ENCODE results near the gene ZDHHC13. TPM values are rescaled to one million over a fixed set of nuclear protein-coding genes. Genes with fewer than 3 reads are reported as not detected.

The ZDHHC13 gene
- total and polyA plus RNA-seq, 12 donors: 6.5 to 30.7 (median 9.0) TPM

DNA sequence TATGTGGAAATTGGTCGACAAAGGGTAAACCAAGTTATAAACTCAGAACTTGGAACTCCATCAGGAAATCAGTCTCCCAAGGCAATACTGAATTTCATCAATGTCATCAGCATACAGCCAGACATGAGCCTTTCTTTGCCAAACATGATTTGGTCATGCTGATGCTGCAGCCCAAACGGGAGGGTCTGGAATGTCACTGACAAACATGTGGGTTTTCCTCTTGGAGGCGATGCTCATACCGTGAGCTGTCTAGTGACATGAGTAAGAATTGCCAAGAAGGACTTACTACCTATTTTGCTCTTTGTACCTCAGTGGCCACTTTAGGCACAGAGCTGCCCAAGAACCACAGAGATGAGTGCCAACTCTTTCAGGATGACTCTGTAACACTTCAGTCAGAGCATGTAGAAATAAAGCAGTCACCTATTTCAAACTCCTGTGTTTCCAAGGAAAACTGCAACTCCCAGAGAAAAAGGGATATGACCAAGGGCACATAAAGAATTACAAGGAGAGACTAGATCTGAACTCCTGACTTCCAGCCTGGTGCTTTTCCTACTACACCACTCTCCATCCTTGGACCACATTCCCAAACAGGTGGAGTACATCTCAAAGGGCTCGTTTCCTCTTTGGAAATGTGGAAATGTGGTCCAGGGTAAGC is 32.2 kb upstream of the ZDHHC13 start:
- Histone ChIP-seq H3K27ac (no peak overlapping the region), H3K36me3 (replicated peaks in 1 of 2) (no peaks in the 10 kb centered on the region), H3K4me1 (replicated peaks in 1 of 2) (peaks cover 0 to 11% of the 10 kb centered on the region in 2 donors), H3K4me3 (no peak overlapping the region), H3K27me3 (no peaks in the 10 kb centered on the region), H3K9me3 (replicated peaks in 1 of 3) (no peaks in the 10 kb centered on the region)
- 77 to 80% (median 78%) methylated on average over 5 of the region's 5 CpGs for WGBS, 4 donors
- intact Hi-C loops (cut with DNase I): no loop called here
- no peak for DNase-seq
- TF ChIP-seq, protein P1, sequence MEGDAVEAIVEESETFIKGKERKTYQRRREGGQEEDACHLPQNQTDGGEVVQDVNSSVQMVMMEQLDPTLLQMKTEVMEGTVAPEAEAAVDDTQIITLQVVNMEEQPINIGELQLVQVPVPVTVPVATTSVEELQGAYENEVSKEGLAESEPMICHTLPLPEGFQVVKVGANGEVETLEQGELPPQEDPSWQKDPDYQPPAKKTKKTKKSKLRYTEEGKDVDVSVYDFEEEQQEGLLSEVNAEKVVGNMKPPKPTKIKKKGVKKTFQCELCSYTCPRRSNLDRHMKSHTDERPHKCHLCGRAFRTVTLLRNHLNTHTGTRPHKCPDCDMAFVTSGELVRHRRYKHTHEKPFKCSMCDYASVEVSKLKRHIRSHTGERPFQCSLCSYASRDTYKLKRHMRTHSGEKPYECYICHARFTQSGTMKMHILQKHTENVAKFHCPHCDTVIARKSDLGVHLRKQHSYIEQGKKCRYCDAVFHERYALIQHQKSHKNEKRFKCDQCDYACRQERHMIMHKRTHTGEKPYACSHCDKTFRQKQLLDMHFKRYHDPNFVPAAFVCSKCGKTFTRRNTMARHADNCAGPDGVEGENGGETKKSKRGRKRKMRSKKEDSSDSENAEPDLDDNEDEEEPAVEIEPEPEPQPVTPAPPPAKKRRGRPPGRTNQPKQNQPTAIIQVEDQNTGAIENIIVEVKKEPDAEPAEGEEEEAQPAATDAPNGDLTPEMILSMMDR (IDR thresholded peaks at IDR 0.05): no peak
- no peak for TF ChIP-seq POLR2A (IDR thresholded peaks at IDR 0.05)

DNA sequence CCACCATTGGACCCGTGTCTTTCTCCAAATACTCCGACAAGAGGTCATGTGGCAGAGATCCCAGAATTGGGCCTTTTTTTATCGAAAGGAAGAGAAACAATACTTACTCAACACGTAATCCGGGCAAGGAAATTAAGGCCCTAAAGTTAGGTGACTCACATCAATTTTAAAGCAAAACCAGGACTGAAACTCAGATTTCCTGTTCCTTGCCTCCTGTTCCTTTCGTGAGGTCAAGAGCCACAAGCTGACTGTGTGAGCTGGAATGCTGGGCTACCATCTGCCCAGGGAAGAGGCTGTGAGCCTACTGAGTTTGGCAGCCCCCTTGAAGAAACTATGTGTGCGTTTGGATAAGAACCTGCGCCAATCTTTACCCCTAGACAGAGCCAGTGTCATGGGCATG is 29.3 kb upstream of the ZDHHC13 start:
- no peak for DNase-seq
- no peak for TF ChIP-seq POLR2A (IDR thresholded peaks at IDR 0.05)
- TF ChIP-seq, protein P1 (IDR thresholded peaks at IDR 0.05): no peak
- WGBS, 4 donors: 74 to 86% (median 83%) methylated on average over 6 to 8 of the region's 8 CpGs
- no peak overlapping the region for H3K4me3 ChIP-seq
- no peaks in the 10 kb centered on the region for H3K36me3 ChIP-seq (replicated peaks in 1 of 2)
- H3K27ac ChIP-seq: peak overlapping the region in 1 of 5 donors; percentile 8
- intact Hi-C loops (cut with DNase I): no loop called here
- no peaks in the 10 kb centered on the region for H3K4me1 ChIP-seq (replicated peaks in 1 of 2)
- H3K9me3 ChIP-seq (replicated peaks in 1 of 3): no peaks in the 10 kb centered on the region
- peaks cover 3% of the 10 kb centered on the region for H3K27me3 ChIP-seq

DNA sequence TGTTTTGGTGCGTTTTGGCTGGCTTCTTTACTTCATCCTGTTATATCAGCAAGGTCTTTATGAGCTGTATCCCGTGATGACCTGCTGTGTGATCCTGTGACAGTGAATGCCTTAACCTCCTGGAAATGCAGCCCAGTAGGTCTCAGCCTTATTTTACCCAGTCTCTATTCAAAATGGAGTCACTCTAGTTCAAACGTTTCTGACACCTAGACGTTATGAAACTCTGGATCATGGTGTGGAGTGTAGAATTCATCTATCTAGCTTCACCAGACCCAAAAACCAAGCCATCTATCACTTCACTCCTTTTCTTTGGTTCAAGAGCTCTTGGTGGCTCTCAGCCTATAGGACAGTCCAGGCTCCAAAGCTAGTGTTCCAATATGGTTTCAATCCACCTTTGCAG is 28.2 kb upstream of the ZDHHC13 start:
- Histone ChIP-seq H3K4me3 (no peak overlapping the region), H3K36me3 (replicated peaks in 1 of 2) (no peaks in the 10 kb centered on the region), H3K27ac (no peak overlapping the region), H3K9me3 (replicated peaks in 1 of 3) (no peaks in the 10 kb centered on the region), H3K27me3 (peaks cover 3% of the 10 kb centered on the region), H3K4me1 (replicated peaks in 1 of 2) (no peaks in the 10 kb centered on the region)
- TF ChIP-seq POLR2A (IDR thresholded peaks at IDR 0.05): no peak
- TF ChIP-seq, protein P1 (IDR thresholded peaks at IDR 0.05): no peak
- no peak for DNase-seq
- intact Hi-C loops (cut with DNase I): no loop called here
- 60 to 88% (median 72%) methylated on average over 4 of the region's 4 CpGs for WGBS, 4 donors

DNA sequence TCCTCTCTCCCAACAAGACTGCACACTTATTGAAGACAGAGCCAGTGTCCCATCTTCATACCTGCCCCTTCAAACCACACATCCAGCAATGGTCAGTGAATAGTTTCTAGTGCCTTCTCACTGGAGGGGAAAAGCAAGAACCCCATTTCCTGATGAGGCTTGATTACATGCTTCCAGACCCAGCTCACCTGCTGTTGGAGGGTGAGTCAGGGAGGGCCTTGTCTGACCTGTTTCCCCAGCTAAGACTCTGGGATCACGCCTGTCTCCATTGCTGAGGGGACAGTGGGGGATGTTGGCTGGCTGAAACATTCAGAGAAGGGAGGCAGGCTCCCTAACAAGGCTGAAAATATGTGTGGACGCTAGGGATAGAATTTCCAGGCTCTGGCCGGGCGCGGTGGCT is 27.5 kb upstream of the ZDHHC13 start:
- no peaks in the 10 kb centered on the region for H3K36me3 ChIP-seq (replicated peaks in 1 of 2)
- intact Hi-C loops (cut with DNase I): no loop called here
- peaks cover 3% of the 10 kb centered on the region for H3K27me3 ChIP-seq
- H3K4me1 ChIP-seq (replicated peaks in 1 of 2): no peaks in the 10 kb centered on the region
- no peak overlapping the region for H3K4me3 ChIP-seq
- no peaks in the 10 kb centered on the region for H3K9me3 ChIP-seq (replicated peaks in 1 of 3)
- no peak for DNase-seq
- no peak for TF ChIP-seq POLR2A (IDR thresholded peaks at IDR 0.05)
- TF ChIP-seq, protein P1 (IDR thresholded peaks at IDR 0.05): no peak
- WGBS, 4 donors: 88 to 96% (median 95%) methylated on average over 5 of the region's 5 CpGs
- no peak overlapping the region for H3K27ac ChIP-seq

All from adrenal gland (tissue), 12 donors.